ENCODE data around the gene SLC34A3.

- peak; percentile 100 for TF ChIP-seq POLR2AphosphoS5 (IDR thresholded peaks at IDR 0.05)
- TF ChIP-seq, protein P1, sequence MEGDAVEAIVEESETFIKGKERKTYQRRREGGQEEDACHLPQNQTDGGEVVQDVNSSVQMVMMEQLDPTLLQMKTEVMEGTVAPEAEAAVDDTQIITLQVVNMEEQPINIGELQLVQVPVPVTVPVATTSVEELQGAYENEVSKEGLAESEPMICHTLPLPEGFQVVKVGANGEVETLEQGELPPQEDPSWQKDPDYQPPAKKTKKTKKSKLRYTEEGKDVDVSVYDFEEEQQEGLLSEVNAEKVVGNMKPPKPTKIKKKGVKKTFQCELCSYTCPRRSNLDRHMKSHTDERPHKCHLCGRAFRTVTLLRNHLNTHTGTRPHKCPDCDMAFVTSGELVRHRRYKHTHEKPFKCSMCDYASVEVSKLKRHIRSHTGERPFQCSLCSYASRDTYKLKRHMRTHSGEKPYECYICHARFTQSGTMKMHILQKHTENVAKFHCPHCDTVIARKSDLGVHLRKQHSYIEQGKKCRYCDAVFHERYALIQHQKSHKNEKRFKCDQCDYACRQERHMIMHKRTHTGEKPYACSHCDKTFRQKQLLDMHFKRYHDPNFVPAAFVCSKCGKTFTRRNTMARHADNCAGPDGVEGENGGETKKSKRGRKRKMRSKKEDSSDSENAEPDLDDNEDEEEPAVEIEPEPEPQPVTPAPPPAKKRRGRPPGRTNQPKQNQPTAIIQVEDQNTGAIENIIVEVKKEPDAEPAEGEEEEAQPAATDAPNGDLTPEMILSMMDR (IDR thresholded peaks at IDR 0.05), result peak in 2 of 4 experiments; percentile 11 to 22
- peak; percentile 100 for TF ChIP-seq POLR2A (IDR thresholded peaks at IDR 0.05)
- no peak for TF ChIP-seq EP300 (IDR thresholded peaks at IDR 0.05)
Measured at GRCh38 chr9:137240841-137241489, 10.3 kb downstream of the SLC34A3 start, which contains the start of gene TUBB4B.
